Esophagus muscularis mucosa (tissue), 4 donors: ENCODE measurements around the gene TEDC1. TPM values are rescaled to one million over a fixed set of nuclear protein-coding genes. Genes with fewer than 3 reads are reported as not detected.

Experiments used
- DNase-seq: peaks from one replicate; pipeline ENCODE4 v3.0.0-alpha.2; 2017; ENCODE audit errors: extremely low spot score
- H3K27ac ChIP-seq, 4 donors: fragments of 200-600 bp; sonication (generic); replicated peaks in 1 of 4; 1 replicate in 3 of 4; 2 replicates in 1 of 4; pipeline ENCODE4 v1.5.1; 2016 to 2019; ENCODE audit warnings: mild to moderate bottlenecking in 1 of 4
- H3K27me3 ChIP-seq, 4 donors: fragments of 200-600 bp; sonication (generic); one replicate each; pipeline versions ENCODE4 v1.5.1 to v1.6.0; 2016 to 2019
- H3K36me3 ChIP-seq, 4 donors: fragments of 200-600 bp; sonication (generic); one replicate each; pipeline ENCODE4 v1.5.1; 2016 to 2019
- H3K4me1 ChIP-seq, 4 donors: fragments of 200-600 bp; sonication (generic); one replicate each; pipeline ENCODE4 v1.5.1; 2016 to 2019
- H3K4me3 ChIP-seq, 4 donors: fragments of 200-600 bp; sonication (generic); 1 replicate in 2 of 4; 2 replicates in 2 of 4; pipeline ENCODE4 v1.5.1; 2016 to 2019; ENCODE audit warnings: mild to moderate bottlenecking in 4 of 4, moderate library complexity in 1 of 4
- H3K9me3 ChIP-seq, 4 donors: fragments of 200-600 bp; sonication (generic); 1 replicate in 3 of 4; 2 replicates in 1 of 4; pipeline ENCODE4 v1.5.1; 2016 to 2019
- CTCF ChIP-seq, 3 experiments: fragments of 200-600 bp in 2 of 3; fragments of 450-650 bp in 1 of 3; sonication (generic) in 2 of 3; IDR thresholded peaks; one replicate each; pipeline ENCODE4 v1.5.1; 2017 to 2019; ENCODE audit warnings: antibody characterized with exemption in 3 of 3, mild to moderate bottlenecking in 2 of 3, moderate library complexity in 1 of 3
- EP300 ChIP-seq: sonication (generic); formaldehyde crosslinking; IDR thresholded peaks from one replicate; pipeline ENCODE4 v1.6.1; 2017; ENCODE audit warnings: antibody characterized with exemption
- POLR2A ChIP-seq: fragments of 450-650 bp; IDR thresholded peaks from one replicate; pipeline ENCODE4 v1.6.1; 2017; ENCODE audit warnings: antibody characterized with exemption, moderate library complexity, mild to moderate bottlenecking, low read depth
- POLR2AphosphoS5 ChIP-seq, 2 donors: sonication (generic); formaldehyde crosslinking; IDR thresholded peaks; one replicate each; pipeline ENCODE4 v1.6.1; 2017; ENCODE audit warnings: antibody characterized with exemption in 2 of 2
- WGBS: methylation state at CpG from one replicate; pipeline ENCODE4 v1.1.5; 2018; 5-methylcytosine and 5-hydroxymethylcytosine counted together
- intact Hi-C: fragments of 100-400 bp; cut with DNase I; formaldehyde crosslinking; loops from one replicate; pipeline ENCODE4 v1.15.1; 2023
- total RNA-seq, 4 donors: library from RNA; depleted of rRNA; stranded (reverse); fragments of >200 nt; gene quantifications; one replicate each; pipeline versions ENCODE4 v1.1.0 to v1.2.1, GENCODE V29; 2016

Gene TEDC1
- total RNA-seq, 4 donors from 2014 or later: 3.8 to 6.6 (median 4.7) TPM

DNA sequence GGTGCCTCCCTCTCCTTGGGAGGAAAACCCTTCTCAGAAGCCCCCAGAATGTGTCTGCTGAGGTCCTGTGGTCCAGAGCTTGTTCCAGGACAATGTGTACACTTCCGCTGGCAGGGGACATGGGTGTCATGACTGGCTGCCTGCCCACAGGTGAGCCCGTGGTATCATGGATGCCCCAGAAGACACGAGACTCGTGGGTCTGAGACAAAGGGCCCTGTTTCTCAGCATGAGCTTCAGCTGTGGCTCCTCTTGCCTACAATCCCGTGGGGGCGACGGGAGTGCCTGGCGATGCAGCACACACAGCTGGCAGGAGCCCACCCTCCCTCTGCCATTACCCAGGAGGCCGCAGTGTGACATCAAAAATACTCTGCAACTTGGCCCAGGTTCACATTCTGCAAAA, 42.3 kb downstream of the TEDC1 start:
- no peak overlapping the region for H3K4me3 ChIP-seq
- peaks cover 10 to 28% (median 23%) of the 10 kb centered on the region in 4 donors for H3K4me1 ChIP-seq
- no peak for TF ChIP-seq EP300
- no peak for DNase-seq
- no peaks in the 10 kb centered on the region for H3K9me3 ChIP-seq
- intact Hi-C loops: no loop called here
- WGBS: 85% methylated on average over 8 of the region's 9 CpGs
- no peak overlapping the region for H3K27ac ChIP-seq
- H3K36me3 ChIP-seq: peaks cover 0 to 19% (median 0%) of the 10 kb centered on the region in 4 donors
- H3K27me3 ChIP-seq: peaks cover 0 to 51% (median 12%) of the 10 kb centered on the region in 4 donors

DNA sequence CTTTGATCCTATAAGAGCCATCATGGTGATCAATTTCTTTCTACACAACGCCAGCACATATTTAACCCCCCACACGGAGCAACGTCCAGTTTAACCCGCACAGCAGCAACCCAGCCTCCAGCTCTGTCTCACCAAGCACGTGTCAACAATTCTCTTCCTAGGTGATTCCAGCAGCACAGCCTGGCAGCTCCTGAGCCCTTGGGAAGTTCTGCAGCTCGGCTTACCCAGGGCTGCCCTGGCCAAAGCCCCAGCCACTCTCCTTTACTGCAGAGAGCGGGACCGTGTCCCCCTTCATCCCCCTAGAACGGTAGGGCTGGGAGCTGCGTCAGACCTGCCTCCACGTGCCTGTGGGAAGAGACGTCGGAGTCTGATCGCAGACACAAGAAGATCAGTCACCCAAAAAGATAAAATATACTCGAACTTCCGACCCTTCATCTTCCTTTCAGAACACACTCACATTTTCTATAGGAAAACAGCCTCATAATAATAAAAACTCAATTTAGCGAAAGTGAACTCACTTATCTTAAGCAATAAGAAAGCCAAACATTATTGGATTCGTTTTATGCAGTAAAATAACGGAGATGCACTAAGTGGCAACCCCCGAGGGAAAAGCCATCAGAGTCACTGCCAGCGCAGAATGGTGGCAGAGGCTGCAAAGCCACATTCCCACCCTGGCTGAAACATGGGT, 42.9 kb downstream of the TEDC1 start:
- 69% methylated on average over 21 of the region's 21 CpGs for WGBS
- H3K4me3 ChIP-seq: no peak overlapping the region
- TF ChIP-seq POLR2A: no peak
- TF ChIP-seq CTCF (IDR thresholded peaks at IDR 0.05): no peak
- no peak for TF ChIP-seq POLR2AphosphoS5 (IDR thresholded peaks at IDR 0.05)
- no peak for TF ChIP-seq EP300
- no peaks in the 10 kb centered on the region for H3K9me3 ChIP-seq
- H3K27me3 ChIP-seq: peaks cover 0 to 54% (median 13%) of the 10 kb centered on the region in 4 donors
- DNase-seq: no peak
- peaks cover 0 to 19% (median 0%) of the 10 kb centered on the region in 4 donors for H3K36me3 ChIP-seq
- intact Hi-C loops: no loop called here
- no peak overlapping the region for H3K27ac ChIP-seq
- H3K4me1 ChIP-seq: peaks cover 7 to 23% (median 17%) of the 10 kb centered on the region in 4 donors

- intact Hi-C loops: no loop called here
- no peak for DNase-seq
- H3K27ac ChIP-seq: no peak overlapping the region
Measured at GRCh38 chr14:105534586-105534985, 43.5 kb downstream of the TEDC1 start.

DNA sequence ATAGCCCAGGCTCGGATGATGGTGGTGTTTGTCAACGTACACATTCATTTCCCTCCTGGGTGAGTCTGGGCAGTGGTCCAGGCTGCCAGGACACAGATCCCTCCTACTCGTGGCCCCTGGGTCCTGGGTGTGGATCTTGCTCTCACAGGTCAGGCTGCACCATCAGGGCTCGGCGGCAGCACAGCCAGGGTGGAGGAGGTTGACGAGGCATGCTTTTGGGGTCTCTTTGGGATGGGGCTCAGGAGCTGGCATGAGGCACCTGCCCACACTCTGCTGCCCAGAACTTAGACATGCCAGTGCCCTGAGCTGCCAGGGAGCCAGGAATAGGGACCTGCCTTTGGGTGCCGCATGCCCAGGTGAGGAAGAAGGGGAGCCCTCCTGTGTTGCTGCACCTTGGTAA, 45.0 kb downstream of the TEDC1 start:
- H3K4me3 ChIP-seq: no peak overlapping the region
- WGBS: 83% methylated on average over 4 of the region's 7 CpGs
- peaks cover 0 to 7% (median 7%) of the 10 kb centered on the region in 4 donors for H3K4me1 ChIP-seq
- no peaks in the 10 kb centered on the region for H3K9me3 ChIP-seq
- DNase-seq: no peak
- intact Hi-C loops: no loop called here
- no peak overlapping the region for H3K27ac ChIP-seq
- no peaks in the 10 kb centered on the region for H3K36me3 ChIP-seq
- TF ChIP-seq EP300 (no peak), POLR2A (no peak), CTCF (IDR thresholded peaks at IDR 0.05) (no peak), POLR2AphosphoS5 (IDR thresholded peaks at IDR 0.05) (no peak)
- H3K27me3 ChIP-seq: peaks cover 0 to 50% (median 13%) of the 10 kb centered on the region in 4 donors

More at GRCh38 chr14:105534586-105534985, 43.5 kb downstream of the TEDC1 start:
- Histone ChIP-seq H3K4me1 (peaks cover 1 to 16% (median 11%) of the 10 kb centered on the region in 4 donors), H3K36me3 (peaks cover 0 to 13% (median 0%) of the 10 kb centered on the region in 4 donors), H3K4me3 (no peak overlapping the region), H3K27me3 (peaks cover 0 to 48% (median 13%) of the 10 kb centered on the region in 4 donors), H3K9me3 (no peaks in the 10 kb centered on the region)
- 72% methylated on average over 11 of the region's 13 CpGs for WGBS
- TF ChIP-seq CTCF (IDR thresholded peaks at IDR 0.05) (no peak), POLR2AphosphoS5 (IDR thresholded peaks at IDR 0.05) (no peak), EP300 (no peak), POLR2A (no peak)

DNA sequence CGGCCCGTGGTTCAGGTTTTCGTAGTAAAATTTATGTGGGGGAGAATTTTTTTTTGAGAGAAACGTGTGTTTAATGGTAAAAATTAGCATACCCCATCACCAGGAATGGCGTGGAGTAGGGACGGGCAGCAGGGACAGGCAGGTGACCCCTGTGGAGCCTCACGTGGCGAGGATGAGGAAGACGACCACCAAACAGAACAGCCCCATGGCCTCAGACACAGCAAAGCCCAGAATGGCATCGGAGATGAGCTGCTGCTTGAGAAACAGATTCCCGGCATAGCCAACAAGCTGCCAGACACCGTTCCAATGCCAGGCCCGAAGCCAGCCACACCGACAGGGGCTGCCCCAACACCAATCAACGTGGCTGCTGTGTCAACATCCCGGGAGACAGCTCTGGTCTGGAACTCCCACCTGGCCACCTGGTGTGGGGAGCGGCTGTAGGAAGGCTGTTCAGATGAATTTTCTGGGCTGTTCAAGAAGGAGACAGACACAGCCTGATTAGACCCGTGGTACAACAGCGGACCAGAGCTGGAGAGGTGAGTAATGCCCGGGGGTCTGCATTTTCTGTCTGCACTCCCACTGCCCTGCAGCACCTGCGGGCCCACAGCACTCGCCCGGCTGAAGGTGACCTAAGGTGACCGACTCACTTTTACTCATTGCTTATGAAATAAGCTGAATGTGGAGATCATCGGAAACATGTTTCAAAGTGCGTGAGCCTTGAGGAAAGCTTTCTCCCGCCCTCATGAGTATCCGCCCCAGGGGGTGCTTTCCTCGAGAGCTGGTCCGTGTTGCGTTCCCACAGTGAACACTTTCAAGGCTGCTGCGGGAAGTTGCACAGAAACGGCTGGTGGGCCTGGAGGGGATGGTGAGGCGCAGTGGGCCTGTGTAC, 45.9 kb downstream of the TEDC1 start:
- no peak overlapping the region for H3K27ac ChIP-seq
- no peak for DNase-seq
- TF ChIP-seq EP300: no peak
- intact Hi-C loops: no loop called here
- H3K4me1 ChIP-seq: peaks cover 0 to 7% (median 7%) of the 10 kb centered on the region in 4 donors
- no peaks in the 10 kb centered on the region for H3K36me3 ChIP-seq
- 84% methylated on average over 24 of the region's 34 CpGs for WGBS
- H3K4me3 ChIP-seq: no peak overlapping the region
- peaks cover 0 to 55% (median 13%) of the 10 kb centered on the region in 4 donors for H3K27me3 ChIP-seq
- no peaks in the 10 kb centered on the region for H3K9me3 ChIP-seq
